CD4-positive, alpha-beta T cell treated with Interleukin-10 for 1 hour (primary cell): ENCODE results near the gene SERGEF.

Source experiments
- DNase-seq: peaks from one replicate; pipeline ENCODE4 v3.0.0-alpha.2; 2020

SERGEF gene

DNA sequence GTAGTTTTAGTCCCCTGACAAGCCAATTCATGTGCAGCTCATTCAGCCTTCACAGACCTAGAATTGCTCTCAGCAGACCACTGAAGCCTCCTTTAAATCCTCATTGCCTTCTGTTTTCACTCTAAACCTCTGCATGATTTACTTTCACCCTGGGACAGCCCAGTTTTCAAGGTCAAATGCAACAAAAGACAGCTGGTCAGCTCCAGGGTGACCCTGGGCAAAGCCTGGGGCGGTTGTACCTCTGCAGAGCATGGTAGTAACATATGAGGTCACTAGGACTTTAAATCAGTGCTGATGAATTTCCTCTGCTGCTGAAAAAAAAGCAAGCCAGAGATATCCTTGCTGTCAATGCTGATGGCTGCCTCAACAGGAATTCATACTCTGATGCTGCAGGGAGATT is 62.2 kb downstream of the SERGEF start:
- no peak for DNase-seq

DNA sequence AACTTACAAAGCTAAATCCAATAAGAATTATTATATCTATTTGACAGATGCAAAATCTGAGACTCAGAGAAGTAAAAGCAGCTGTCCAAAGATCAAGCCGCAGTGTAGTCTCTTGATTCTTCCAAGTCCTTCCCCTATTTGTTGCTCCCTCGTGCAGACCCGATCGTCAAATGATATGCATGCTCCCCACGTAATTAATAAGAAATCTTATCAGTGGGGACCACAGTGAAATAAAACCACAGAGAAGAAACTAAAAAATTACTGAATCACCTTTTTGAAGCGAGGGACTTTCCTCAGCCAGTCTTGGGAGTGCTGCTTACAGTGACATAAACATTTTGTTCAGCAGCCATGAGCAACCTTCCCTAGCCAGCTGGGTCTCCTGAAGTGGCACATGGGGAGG is 64.6 kb downstream of the SERGEF start:
- DNase-seq, result no peak

DNA sequence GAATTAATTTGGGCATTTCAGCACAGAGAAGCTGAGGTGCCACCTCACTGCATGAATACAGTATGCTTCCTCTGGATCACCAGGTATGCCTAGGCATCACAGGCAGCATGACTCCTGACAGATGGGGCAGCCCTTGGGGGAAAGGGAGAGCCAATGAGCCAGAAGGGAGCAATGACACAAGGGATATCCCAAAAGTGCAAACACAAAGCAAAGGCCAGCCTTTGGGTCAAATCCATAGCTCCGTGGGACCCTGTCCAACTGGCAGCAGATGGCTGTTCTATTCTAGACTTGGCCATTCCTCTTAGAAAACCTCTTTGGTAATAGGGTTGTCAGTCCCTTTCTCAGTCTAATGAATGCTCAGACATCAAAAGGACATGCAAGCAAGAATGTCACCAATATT is 73.3 kb downstream of the SERGEF start:
- no peak for DNase-seq

DNA sequence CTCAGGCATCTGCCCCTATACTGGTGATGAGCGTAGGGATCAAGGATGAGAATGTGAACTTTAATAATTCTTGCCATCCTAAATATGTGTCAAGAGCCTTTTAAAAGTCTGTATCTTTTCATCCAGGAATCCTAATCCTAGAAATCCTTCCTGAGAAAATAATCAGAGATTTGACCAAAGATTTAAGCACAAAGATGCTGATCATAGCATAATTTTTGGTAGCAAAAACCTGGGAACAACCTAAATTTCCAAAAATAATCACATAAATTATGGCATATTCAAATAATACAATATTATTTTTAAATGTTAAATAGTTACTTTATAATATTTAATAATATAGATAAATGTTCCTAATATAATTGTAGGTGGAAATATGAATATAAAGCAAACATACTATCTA is 76.1 kb downstream of the SERGEF start:
- DNase-seq, result no peak

DNA sequence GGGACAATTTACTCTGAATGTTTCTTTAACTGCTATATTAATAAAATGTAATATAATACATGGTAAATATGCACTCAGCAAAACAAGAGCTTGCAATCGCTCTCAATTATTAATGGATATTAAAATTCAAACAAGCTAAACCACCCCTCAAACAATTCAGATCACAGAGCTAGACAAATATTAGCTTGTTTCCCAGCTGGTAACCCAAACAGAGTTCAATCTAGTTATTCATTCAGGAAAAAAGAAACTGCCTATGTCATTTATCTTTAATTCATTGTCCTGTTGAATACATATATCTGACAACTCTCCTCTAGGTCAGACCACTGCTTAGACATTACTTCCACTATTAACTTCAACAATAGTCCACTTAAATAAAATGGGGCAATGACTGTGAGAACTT is 78.7 kb downstream of the SERGEF start:
- DNase-seq, result no peak

DNA sequence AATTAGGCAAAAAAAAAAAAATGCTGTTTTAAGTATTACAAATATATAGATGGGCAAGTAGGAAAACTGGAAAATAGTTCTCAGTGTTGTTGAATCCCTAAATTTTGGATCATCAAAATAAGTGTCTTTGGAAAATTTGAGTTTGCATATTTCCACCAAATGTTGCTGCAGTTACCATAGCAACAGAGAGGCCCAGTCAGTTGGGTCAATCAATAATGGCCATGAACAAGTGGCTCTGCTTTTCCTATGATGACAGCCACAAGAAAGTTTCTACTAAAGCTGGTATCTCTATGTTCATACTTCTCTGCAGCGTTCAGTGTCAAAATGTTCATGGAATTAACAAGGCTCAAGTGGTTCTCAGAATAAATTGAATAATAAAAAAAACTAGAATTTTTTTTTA is 79.1 kb downstream of the SERGEF start:
- no peak for DNase-seq

DNA sequence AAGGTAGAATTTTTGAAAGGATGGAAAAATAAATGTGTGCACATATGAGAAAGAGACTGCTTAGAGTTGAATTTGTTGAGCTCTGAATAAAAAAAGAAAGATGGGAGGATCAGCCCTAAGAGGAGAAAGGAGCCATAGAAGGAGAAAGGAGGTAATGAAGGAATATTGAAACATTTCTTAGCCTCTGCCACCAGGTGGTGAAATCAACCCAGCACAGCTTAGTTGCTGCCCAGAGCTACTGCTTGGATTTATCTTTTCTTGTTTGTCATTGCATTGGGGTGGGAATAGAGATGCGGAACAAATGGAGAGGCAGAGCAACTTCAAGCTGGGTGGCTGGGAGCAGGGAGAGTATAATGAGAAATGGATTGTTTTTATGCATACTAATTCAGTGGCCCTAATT is 80.4 kb downstream of the SERGEF start:
- no peak for DNase-seq

DNA sequence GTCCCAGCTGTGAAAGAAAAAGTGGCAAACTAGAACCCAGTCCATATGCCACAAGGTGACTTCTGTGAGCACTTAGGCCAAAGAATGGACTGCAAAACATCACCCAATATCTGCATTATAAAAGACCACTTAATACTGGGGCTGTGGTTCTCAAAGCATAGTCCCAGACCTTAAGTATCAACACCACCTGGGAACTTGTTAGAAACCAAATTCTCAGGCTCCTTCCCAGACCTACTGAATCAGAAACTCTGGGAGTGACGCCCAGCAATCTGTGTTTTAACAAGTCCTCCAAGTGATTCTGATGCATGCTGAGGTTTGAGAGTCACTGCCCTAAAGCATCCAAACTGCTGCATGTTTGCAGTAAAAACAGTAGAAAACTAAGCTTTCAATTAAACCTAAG is 81.3 kb downstream of the SERGEF start:
- DNase-seq, result no peak

DNA sequence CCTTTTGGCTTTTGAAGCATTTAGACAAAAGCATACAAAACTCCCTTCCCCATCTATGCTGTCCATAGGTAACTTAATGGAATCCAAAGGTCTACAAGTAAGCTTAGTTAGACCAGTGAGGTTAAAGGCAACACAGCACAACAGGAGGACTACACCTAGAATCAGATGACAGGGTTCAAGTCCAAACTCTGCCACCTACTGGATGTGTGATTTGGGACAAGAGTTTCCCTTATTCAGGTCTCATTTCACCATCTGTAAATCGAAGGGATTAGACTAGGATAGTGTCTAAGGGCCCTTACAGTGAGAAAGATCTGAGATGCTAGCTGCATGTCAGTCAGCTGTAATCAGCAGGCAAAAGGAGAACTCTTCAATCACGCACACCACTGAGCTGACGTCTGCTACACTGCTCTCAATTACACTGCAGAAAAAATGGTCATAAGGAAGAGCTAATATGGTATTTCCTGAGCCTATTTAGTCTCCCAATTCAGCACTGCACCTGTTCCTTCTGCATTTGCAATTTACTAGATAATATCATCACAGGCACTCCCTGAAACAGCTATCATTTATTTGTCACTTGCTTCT is 82.2 kb downstream of the SERGEF start:
- no peak for DNase-seq

DNA sequence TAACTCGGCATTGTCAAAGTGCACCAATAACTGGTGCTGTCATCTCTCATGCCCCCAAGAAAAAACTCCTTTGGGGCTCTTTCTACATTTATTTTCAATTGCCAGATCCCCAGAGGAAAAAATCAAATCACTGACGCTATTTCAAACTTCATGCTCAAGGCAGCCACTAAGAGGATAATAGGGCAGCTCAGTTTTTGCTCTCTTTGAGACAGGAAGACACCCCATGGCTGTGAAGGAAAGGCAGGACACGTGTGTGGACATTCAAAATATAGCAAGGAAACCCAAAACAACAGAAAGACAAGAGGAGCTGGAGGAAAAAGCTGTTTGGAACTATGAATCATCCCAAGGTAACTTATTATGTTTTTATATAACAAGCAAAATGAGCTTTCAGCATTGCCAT is 83.7 kb downstream of the SERGEF start:
- DNase-seq, result no peak

DNA sequence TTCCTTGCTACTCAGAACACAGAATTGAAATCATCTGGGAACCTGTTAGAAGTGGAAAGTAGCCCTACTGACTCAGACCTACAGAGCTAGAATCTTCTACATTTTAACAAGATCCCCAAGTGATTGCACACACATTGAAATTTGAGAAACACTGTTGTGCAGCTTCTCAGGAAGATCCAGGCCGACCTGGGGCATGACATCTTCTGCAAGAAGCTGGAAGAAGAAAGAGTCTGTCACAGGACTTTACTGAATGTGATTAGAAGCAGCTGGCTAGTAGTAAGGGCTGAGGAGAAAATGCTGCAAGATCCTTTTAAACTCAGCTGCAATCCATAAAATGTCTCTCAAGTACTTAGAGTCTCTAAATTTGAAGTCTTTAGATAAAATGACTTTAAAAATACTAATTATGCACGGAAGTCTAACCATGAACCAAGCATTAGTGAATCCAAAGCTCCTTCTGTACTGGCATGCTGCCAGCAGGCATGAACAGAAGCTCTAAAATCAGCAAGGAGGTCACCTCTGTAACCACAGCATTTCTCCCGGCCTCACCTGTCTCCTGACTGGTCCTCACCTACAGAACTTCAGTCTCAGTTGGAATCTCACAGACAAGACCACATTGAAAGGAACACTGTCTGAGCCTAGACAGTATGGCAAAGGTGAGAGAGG is 85.0 kb downstream of the SERGEF start:
- no peak for DNase-seq

DNA sequence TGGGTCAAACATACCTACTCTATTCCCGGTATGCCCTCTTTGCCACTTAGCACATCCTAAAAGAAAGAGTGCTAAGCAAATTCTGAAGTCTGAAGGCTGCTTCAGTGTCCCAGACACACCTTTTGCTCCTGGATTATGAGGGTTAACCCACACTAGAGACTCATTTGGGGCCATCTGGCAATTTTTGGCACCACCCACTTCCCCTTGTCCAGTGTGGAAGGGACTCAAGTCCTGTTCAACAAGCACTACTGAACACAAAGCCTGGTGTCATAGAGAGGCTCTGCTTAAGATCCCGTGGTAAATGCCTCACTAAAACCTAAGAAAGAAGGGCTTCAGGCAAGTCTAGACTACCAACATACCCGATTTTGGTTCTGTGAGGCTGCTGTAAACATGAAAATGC is 85.8 kb downstream of the SERGEF start:
- DNase-seq, result no peak

DNA sequence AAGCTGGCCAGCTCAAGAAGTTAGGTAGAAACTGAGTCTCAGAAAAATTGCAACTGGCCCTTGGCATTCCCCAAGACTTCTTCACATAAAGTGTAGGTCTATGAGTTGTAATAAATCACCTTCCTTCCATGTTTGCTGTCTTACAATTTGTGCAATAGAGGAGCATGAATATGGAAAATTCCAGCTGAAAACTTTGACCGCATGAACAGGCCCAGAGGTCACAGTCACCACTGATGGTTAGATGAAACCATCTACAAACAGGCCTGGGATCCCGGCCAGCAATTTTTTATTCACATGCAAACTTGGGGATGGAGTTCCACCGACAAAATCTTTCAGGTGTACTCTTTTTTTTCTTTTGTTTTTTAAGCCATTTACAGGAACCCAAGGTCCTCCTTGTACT is 88.1 kb downstream of the SERGEF start:
- no peak for DNase-seq

DNA sequence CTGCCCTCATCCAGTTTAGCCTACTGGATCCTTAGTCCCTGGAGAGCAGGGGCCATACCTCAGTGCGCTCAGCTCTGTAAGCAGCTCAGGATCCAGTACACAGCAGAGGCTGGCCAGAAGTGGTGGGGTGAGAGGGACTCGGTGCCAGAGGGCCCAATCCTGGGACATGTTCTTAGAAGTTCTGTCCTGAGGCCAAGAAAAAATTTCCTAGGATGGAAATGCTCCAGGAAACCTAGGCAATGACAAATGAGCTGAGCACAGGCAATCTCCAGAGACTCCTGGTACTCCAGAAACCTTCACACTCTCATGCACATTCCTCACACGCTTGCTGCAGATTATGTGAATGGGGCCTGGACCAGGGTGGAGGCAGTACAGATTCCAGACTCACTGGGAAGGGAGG is 89.6 kb downstream of the SERGEF start:
- no peak for DNase-seq

DNA sequence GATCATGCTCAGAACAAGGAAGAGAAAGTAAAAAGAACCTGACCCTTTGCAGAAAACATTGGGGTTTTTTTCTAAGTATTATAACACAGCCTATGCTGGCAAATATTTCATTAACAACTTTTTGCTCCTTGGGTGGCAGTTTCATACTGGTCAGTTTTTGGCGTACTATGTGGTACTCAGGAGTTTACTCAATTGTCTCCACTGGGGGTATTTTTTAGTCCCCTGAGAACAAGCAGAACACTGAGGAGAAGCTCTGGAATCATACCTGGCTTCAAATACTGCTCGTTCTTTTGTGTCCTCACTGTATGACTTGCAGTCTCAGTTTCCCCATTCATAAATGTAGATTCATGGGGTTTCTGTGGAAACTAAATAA is 90.4 kb downstream of the SERGEF start:
- no peak for DNase-seq

DNA sequence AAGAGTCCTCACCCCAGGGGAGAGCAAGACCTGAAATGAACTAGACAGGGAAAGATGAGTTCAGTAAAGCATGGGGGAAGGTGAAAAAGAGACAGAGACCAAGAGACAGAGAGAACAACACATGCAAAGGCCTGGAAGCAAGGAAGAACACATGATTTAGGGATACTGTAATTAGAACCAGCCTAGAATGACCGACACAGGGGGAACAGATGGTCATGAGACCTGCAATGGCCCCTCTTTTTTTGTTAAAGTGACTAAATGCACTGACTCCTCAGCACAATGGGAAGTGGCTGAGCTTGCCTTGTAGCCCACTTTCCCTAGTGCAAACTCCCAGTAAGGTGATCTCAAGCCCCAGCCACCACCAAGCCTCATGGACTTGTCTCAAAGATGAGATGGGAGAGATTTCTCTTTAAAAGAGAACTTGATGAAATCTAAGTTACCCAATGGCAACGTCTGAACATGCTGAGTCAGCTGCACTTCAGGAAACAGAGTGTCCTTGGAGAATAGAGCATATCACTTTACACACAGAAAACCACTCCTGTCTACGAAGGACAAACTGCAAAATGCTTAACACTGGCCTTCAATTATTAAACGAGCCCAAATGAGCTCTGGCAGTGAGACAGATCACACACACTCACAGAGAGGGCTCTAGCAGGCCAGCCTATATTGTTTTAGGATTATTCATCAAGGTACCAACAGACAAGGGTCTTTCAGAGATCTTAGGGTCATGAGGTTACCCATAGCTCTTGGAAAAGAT is 91.0 kb downstream of the SERGEF start:
- DNase-seq, result no peak

DNA sequence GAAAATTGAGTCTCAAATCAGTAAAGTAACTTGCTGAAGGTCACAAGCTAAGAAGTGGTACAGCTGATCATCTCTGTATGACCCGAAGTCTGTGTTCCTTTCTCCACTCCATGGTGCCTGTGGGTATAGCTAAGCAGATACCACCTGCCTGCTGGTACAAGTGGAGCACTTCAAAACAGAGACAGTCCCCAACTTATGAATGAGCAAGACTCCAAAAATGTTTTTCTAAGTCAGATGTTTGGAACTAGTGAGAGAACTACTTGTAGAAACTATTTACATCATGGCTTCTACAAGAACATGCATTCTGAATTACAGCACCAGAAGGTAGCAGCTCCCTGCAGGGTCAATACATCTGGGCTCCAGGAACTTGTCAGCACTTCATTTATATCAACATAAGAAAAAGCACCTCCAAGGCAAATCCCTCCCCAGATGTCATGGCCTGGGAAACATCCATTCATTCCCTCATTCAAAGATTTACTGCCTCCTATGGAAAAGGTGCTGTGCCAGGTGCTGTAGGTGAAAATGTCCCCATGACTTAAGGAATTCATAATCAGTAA is 94.7 kb downstream of the SERGEF start:
- no peak for DNase-seq

DNA sequence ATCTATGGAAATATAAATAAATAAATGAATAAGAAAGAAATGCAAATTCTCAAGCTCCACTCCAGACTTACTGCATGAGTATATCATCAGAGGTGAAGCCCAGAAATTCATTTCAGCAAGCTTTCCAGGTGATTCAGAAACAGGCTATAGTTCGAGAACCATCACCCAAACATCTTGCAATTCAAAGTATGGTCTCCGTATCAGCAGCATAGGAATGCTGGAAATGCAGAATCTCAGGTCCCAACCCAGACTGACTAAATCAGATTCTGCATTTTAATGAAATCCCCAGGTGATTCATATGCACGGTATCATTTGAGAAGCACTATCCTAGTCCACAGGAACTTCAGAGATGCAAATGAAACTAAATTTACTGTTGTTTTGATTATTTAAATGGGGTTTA is 95.3 kb downstream of the SERGEF start:
- no peak for DNase-seq

DNA sequence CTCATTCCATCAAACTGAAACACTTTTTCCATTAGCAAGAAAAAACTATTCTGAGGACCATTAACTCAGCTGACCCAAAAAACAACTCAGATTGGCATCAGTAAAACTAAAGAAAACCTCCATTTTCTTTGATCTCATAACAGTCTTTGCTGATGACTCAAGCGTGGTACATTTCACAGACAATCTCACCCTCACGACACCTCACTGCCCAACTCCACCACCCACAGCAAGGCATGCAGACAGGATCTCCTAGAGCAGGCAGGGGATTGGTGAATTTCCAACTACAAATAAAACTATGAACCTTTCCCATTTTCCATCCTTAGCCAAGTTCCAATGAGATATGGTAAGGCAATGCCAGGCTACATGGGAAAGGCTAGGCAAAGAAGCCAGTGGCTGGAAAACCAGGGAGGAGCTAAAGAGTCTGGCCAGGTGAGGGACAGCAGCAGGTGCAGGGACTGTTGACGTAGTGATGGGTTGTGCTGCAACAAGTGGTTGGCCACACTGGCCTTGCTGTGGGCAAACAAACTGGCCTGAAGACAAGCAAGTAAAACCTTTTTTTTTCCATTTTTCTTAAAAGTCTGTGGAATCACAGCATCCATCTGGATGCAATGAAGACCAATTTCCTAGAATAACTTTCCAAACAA is 97.2 kb downstream of the SERGEF start:
- no peak for DNase-seq

DNA sequence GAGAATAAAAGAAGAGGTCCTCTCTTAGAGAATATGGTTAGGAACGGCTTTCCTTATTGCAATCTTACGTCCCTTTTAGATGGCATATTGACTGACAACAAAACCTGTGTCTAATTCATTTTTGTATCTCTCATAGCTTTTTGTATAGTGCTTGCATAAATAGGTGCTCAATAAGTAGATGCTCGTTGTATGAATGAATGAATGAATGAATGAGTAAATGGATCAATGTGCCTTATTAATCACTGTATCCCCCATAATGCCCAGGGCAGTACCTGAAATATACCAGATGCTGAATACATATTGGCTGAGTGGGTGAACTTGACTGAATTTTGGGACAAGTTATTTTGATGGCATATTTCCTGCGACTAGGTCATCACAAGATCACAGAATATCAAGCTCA is 97.9 kb downstream of the SERGEF start:
- no peak for DNase-seq

DNA sequence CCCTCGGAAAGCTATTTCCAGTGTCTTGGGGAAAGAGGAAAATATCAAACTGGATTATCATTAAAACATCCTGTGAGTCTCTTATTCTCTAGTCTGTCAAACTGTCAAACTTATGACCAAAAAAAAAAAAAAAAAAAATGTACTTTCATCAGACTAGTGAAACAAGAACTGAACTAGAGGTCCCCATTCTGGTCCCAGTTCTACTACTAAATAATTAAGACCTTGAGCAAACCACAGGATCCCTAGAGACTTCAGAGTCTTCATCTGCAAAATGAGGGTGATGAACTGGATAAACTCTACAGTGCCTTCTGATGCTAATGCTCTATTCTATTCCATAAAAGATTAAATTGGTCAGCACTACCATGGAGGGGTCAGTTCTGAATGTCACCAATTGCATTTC is 105.8 kb downstream of the SERGEF start:
- no peak for DNase-seq

DNA sequence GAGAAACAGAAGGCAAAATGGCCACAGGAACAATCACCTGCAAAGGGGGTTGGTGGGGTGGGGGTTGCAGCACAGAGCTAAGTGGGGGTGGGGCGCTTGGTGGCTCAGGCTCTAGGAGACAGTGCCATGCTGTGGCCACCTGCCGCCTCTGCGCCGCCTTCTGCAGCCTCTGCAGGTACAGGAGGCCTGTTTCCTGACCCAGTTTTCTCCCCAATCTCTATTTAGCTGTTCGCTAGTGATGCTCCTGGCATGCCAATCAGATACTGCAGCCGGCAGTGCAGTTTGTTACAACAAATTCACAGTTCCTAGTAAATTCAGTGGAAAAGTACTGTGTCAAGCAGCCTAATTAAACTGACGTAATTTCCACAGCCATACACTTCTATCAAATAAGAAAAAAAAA is 106.4 kb downstream of the SERGEF start:
- no peak for DNase-seq

DNA sequence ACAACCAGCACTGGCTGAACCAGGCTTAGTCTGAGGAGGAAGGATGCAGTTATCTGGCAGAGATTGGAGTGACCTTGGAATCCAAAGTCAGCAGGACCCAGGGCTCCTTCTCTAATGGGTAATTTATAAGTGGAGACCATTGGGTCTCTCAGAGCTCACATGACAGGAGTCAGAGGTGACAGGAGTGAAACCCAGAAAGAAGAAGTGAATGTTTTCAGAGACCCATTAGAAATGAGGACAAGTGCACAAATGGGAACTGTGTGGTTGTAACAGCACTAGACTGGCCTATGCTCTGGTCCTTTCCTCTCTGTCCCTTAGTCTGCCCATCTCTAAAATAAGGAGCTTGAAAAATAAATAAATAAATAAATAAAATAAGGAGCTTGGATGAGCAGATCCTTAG is 107.4 kb downstream of the SERGEF start:
- DNase-seq, result no peak

DNA sequence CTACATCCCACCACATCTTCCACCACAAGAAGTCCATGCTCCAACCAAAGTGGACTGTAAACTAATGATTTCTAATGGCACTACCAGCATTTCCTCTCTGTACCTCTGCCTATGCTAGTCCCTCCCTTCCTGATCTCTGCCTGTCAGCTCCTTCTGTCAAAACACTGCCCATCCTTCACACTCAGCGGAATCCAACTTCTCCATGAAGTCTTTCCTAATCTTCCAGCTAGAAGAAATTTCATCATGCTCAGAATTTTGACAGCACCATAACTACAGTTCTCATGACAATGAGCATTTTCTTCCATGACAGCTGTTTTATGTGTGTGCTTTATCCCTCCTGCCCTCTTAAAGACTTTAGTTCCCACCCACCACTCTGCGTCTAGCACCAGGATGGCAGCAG is 111.4 kb downstream of the SERGEF start:
- no peak for DNase-seq
